ENCODE results near the gene HOXC13. TPM values are rescaled to one million over a fixed set of nuclear protein-coding genes. Genes with fewer than 3 reads are reported as not detected.

HOXC13 gene
- total RNA-seq, 1 donor from 2014 or later = not detected

DNA sequence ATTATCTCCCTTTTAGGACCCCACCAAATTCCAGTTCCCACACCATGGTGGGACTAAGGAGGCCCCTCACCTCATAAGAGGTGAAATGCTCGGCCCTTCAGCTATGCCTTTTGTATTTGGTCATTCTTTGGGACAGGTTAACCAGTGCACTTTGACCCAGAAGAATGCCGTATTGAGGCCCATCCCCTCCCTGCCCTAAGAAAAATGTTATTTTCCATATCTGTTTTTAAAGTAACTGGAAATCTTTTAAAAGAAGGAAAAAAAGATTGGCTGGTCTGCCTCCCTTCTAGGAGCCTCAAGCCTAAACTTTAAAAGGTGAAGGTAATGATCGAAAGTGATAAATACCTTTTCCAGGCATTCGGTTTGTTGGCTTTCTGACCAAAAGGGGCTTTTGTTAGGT lies 5.7 kb upstream of the HOXC13 start:
- H3K9me3 Mint-ChIP-seq (ENCODE audit: unreplicated experiment) = peaks cover 34% of the 10 kb centered on the region
- no peak for TF ChIP-seq EZH2 (IDR thresholded peaks at IDR 0.05; ENCODE audit: insufficient read depth, low read length)
- no peak for TF ChIP-seq CTCF (IDR thresholded peaks at IDR 0.05; ENCODE audit: insufficient read depth, low read depth, low read length)
- Histone ChIP-seq H3K9ac (ENCODE audit: low read length) (no peak overlapping the region), H3K4me3 (ENCODE audit: insufficient read depth, low read depth, low read length) (no peak overlapping the region), H3K27ac (ENCODE audit: low read depth, low read length) (no peak overlapping the region), H3K36me3 (ENCODE audit: insufficient read depth, low read length) (no peaks in the 10 kb centered on the region), H4K20me1 (ENCODE audit: insufficient read depth, low read length) (no peaks in the 10 kb centered on the region), H3K27me3 (ENCODE audit: insufficient read depth, low read length) (peaks cover 98% of the 10 kb centered on the region), H3K9me3 (ENCODE audit: insufficient read depth, low read depth, low read length) (peaks cover 3% of the 10 kb centered on the region), H3K4me2 (ENCODE audit: low read length) (no peak overlapping the region), H3K79me2 (ENCODE audit: insufficient read depth, low read length) (no peaks in the 10 kb centered on the region), H2AFZ (ENCODE audit: low read depth, low read length) (no peak overlapping the region), H3K4me1 (ENCODE audit: insufficient read depth, low read length) (peaks cover 2% of the 10 kb centered on the region)
- DNase-seq (ENCODE audit: low read depth) (no peak), FAIRE-seq (no peak)
- no peaks in the 10 kb centered on the region for H3K4me1 Mint-ChIP-seq (ENCODE audit: low read depth, unreplicated experiment)
- no peak overlapping the region for H3K4me3 Mint-ChIP-seq (ENCODE audit: unreplicated experiment)
- H3K27me3 Mint-ChIP-seq (ENCODE audit: low read depth, unreplicated experiment) = peaks cover 97% of the 10 kb centered on the region
- peaks cover 3% of the 10 kb centered on the region for H3K36me3 Mint-ChIP-seq (ENCODE audit: low read depth, unreplicated experiment)
- no peak overlapping the region for H3K27ac Mint-ChIP-seq (ENCODE audit: unreplicated experiment)

GRCh38 chr12:53935383-53936341 lies 3.0 kb upstream of the HOXC13 start:
- Histone ChIP-seq H3K9me3 (ENCODE audit: insufficient read depth, low read depth, low read length) (no peaks in the 10 kb centered on the region), H3K9ac (ENCODE audit: low read length) (no peak overlapping the region), H3K27ac (ENCODE audit: low read depth, low read length) (no peak overlapping the region), H3K79me2 (ENCODE audit: insufficient read depth, low read length) (no peaks in the 10 kb centered on the region), H3K4me1 (ENCODE audit: insufficient read depth, low read length) (peaks cover 2% of the 10 kb centered on the region), H2AFZ (ENCODE audit: low read depth, low read length) (no peak overlapping the region), H4K20me1 (ENCODE audit: insufficient read depth, low read length) (no peaks in the 10 kb centered on the region), H3K36me3 (ENCODE audit: insufficient read depth, low read length) (no peaks in the 10 kb centered on the region), H3K27me3 (ENCODE audit: insufficient read depth, low read length) (peaks cover 91% of the 10 kb centered on the region), H3K4me2 (ENCODE audit: low read length) (peak overlapping the region; percentile 46), H3K4me3 (ENCODE audit: insufficient read depth, low read depth, low read length) (no peak overlapping the region)
- Mint-ChIP-seq H3K4me1 (ENCODE audit: low read depth, unreplicated experiment) (no peaks in the 10 kb centered on the region), H3K27ac (ENCODE audit: unreplicated experiment) (no peak overlapping the region), H3K4me3 (ENCODE audit: unreplicated experiment) (peak overlapping the region; percentile 58), H3K36me3 (ENCODE audit: low read depth, unreplicated experiment) (peaks cover 3% of the 10 kb centered on the region), H3K9me3 (ENCODE audit: unreplicated experiment) (peaks cover 27% of the 10 kb centered on the region), H3K27me3 (ENCODE audit: low read depth, unreplicated experiment) (peaks cover 92% of the 10 kb centered on the region)
- FAIRE-seq (no peak), DNase-seq (ENCODE audit: low read depth) (no peak)
- TF ChIP-seq CTCF (IDR thresholded peaks at IDR 0.05; ENCODE audit: insufficient read depth, low read depth, low read length) (no peak), EZH2 (IDR thresholded peaks at IDR 0.05; ENCODE audit: insufficient read depth, low read length) (peak; percentile 54)

DNA sequence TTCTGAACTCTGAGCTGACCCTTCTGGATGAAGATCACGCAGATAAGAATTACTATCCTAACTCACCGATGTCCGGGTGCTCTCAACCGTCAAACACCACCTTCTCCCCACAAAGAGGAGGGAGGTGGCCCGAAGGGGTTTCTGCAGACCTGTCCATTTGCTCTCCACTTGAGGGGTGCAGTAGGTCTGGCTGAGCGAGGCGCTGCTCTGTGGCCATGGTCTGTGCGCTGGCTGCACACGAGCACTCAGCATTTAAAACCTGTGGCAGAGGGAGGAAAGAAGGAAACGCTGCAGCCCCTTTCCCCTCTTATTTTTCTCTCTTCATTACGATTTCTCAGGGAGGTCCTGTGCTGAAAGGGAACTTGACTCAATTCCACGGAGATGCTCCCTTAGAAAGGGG lies 1.5 kb upstream of the HOXC13 start:
- Histone ChIP-seq H3K9me3 (ENCODE audit: insufficient read depth, low read depth, low read length) (no peaks in the 10 kb centered on the region), H3K4me3 (ENCODE audit: insufficient read depth, low read depth, low read length) (no peak overlapping the region), H3K9ac (ENCODE audit: low read length) (no peak overlapping the region), H3K4me1 (ENCODE audit: insufficient read depth, low read length) (peaks cover 2% of the 10 kb centered on the region), H3K36me3 (ENCODE audit: insufficient read depth, low read length) (no peaks in the 10 kb centered on the region), H3K4me2 (ENCODE audit: low read length) (no peak overlapping the region), H3K27me3 (ENCODE audit: insufficient read depth, low read length) (peaks cover 90% of the 10 kb centered on the region), H3K27ac (ENCODE audit: low read depth, low read length) (no peak overlapping the region), H4K20me1 (ENCODE audit: insufficient read depth, low read length) (no peaks in the 10 kb centered on the region), H2AFZ (ENCODE audit: low read depth, low read length) (no peak overlapping the region), H3K79me2 (ENCODE audit: insufficient read depth, low read length) (no peaks in the 10 kb centered on the region)
- peaks cover 91% of the 10 kb centered on the region for H3K27me3 Mint-ChIP-seq (ENCODE audit: low read depth, unreplicated experiment)
- no peak overlapping the region for H3K4me3 Mint-ChIP-seq (ENCODE audit: unreplicated experiment)
- H3K36me3 Mint-ChIP-seq (ENCODE audit: low read depth, unreplicated experiment) = no peaks in the 10 kb centered on the region
- TF ChIP-seq CTCF (IDR thresholded peaks at IDR 0.05; ENCODE audit: insufficient read depth, low read depth, low read length) = no peak
- TF ChIP-seq EZH2 (IDR thresholded peaks at IDR 0.05; ENCODE audit: insufficient read depth, low read length) = no peak
- no peak for FAIRE-seq
- no peaks in the 10 kb centered on the region for H3K4me1 Mint-ChIP-seq (ENCODE audit: low read depth, unreplicated experiment)
- no peak overlapping the region for H3K27ac Mint-ChIP-seq (ENCODE audit: unreplicated experiment)
- peaks cover 26% of the 10 kb centered on the region for H3K9me3 Mint-ChIP-seq (ENCODE audit: unreplicated experiment)
- no peak for DNase-seq (ENCODE audit: low read depth)
